ENCODE results near the gene CREB5.

The CREB5 gene

DNA sequence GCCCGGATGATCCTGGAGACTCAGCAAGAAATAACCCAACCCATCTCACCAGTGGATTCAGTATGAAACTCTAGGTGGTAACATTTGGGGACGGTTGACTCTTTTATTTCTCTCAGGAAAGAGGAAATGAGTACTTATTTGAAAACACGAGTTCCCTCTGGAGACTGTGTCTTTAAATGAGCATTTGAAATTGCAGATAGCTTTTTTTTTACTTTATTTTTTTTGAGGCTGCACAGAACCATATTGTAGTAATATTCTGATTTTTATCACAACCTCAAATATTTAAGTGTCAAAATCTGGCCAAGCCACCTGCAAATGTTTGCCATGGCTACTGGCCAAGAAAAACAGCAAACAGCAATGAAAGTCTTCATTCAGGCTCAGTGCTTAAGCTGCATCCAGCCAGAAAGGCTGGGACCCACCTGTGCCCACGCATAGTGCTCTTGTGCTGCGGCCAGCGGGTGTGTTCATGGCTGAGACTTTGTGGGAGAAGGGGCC is 160.8 kb downstream of the CREB5 start:
- no peak overlapping the region for H3K4me2 ChIP-seq (ENCODE audit: insufficient read depth, low read length)
- TF ChIP-seq, protein P1, sequence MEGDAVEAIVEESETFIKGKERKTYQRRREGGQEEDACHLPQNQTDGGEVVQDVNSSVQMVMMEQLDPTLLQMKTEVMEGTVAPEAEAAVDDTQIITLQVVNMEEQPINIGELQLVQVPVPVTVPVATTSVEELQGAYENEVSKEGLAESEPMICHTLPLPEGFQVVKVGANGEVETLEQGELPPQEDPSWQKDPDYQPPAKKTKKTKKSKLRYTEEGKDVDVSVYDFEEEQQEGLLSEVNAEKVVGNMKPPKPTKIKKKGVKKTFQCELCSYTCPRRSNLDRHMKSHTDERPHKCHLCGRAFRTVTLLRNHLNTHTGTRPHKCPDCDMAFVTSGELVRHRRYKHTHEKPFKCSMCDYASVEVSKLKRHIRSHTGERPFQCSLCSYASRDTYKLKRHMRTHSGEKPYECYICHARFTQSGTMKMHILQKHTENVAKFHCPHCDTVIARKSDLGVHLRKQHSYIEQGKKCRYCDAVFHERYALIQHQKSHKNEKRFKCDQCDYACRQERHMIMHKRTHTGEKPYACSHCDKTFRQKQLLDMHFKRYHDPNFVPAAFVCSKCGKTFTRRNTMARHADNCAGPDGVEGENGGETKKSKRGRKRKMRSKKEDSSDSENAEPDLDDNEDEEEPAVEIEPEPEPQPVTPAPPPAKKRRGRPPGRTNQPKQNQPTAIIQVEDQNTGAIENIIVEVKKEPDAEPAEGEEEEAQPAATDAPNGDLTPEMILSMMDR (IDR thresholded peaks at IDR 0.05; ENCODE audit: borderline replicate concordance, extremely low read depth, low read length, poor library complexity, severe bottlenecking): no peak
- no peak for TF ChIP-seq EZH2 (IDR thresholded peaks at IDR 0.05; ENCODE audit: borderline replicate concordance, low read depth, low read length, severe bottlenecking)
- no peaks in the 10 kb centered on the region for H3K79me2 ChIP-seq (ENCODE audit: insufficient read depth, low read length)
- no peaks in the 10 kb centered on the region for H3K36me3 ChIP-seq (ENCODE audit: insufficient read depth, low read length)
- ATAC-seq (ENCODE audit: insufficient read depth, low read depth) (no peak), DNase-seq (no peak)
- no peak overlapping the region for H2AFZ ChIP-seq (ENCODE audit: low read depth, low read length)
- H3K9ac ChIP-seq (ENCODE audit: low read depth, low read length): no peak overlapping the region
- H3K4me3 ChIP-seq (ENCODE audit: low read depth in 1 of 2, low read length in 2 of 2): no peak overlapping the region
- H3K27ac ChIP-seq (ENCODE audit: low read length): no peak overlapping the region
- peaks cover 6% of the 10 kb centered on the region for H3K27me3 ChIP-seq (ENCODE audit: insufficient read depth, low read length, poor library complexity)
- no peaks in the 10 kb centered on the region for H4K20me1 ChIP-seq (ENCODE audit: insufficient read depth, low read length)
- H3K9me3 ChIP-seq (ENCODE audit: insufficient read depth, low read length, severe bottlenecking): no peaks in the 10 kb centered on the region
- no peaks in the 10 kb centered on the region; the same call in 1 of the 2 replicates for H3K4me1 ChIP-seq (ENCODE audit: insufficient read depth, low read length)

DNA sequence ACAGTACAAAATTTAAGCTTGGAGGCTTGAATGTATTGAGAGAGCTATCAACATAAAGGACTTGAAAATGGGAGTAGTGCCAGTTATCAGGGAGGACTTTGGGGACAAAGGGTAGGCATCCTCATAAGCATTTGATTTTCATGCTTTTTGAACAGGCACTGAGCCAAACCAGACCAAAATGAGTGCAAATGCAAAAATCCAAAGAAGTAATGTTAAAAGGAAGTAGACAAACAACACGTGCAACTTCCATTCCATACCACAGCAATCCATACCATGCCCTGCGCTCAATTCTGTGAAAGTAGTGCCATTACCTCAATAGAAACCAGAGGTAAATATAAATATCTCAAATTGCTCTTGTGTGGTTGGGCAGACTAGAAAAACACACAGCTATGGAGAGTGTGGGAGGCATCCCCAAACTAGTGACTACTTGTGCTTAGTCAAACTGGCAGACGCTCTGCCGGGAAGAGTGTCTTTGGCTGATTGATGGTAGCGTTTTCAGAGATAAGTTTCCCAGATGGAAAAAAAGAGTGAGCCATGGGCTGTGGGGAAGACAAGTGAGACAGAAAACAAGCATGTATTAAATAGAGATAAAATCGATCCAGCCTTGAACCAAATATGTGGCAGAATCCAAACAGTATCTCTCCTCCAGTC is 161.5 kb downstream of the CREB5 start:
- Histone ChIP-seq H3K4me2 (ENCODE audit: insufficient read depth, low read length) (no peak overlapping the region), H3K79me2 (ENCODE audit: insufficient read depth, low read length) (no peaks in the 10 kb centered on the region), H4K20me1 (ENCODE audit: insufficient read depth, low read length) (no peaks in the 10 kb centered on the region), H3K36me3 (ENCODE audit: insufficient read depth, low read length) (no peaks in the 10 kb centered on the region), H2AFZ (ENCODE audit: low read depth, low read length) (no peak overlapping the region), H3K9me3 (ENCODE audit: insufficient read depth, low read length, severe bottlenecking) (no peaks in the 10 kb centered on the region), H3K27ac (ENCODE audit: low read length) (no peak overlapping the region), H3K4me1 (ENCODE audit: insufficient read depth, low read length) (no peaks in the 10 kb centered on the region; the same call in 1 of the 2 replicates), H3K9ac (ENCODE audit: low read depth, low read length) (no peak overlapping the region), H3K27me3 (ENCODE audit: insufficient read depth, low read length, poor library complexity) (peaks cover 6% of the 10 kb centered on the region), H3K4me3 (ENCODE audit: low read depth in 1 of 2, low read length in 2 of 2) (no peak overlapping the region)
- ATAC-seq (ENCODE audit: insufficient read depth, low read depth): no peak
- no peak for DNase-seq
- TF ChIP-seq EZH2 (IDR thresholded peaks at IDR 0.05; ENCODE audit: borderline replicate concordance, low read depth, low read length, severe bottlenecking): no peak
- TF ChIP-seq, protein P1 (IDR thresholded peaks at IDR 0.05; ENCODE audit: borderline replicate concordance, extremely low read depth, low read length, poor library complexity, severe bottlenecking): no peak

DNA sequence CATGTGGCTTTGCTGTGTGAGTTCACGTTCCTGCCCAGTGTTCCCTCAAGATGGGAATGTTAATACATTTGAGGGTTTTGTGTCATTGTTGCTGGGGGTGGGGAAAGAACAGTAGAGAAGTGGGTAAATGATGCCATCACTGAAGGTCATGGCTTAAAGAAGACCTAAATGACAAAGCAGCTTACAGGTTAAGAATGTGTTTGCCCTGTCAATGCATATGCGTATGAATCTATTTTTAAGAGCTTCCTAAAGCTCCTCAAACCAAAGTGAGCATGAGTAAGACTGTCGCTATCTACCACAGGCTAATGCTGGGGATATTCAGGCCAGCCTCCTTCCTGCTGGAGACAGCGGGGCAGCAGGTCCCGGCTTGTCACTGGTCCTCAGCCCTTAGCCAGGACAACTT is 162.9 kb downstream of the CREB5 start:
- no peak overlapping the region for H2AFZ ChIP-seq (ENCODE audit: low read depth, low read length)
- no peaks in the 10 kb centered on the region for H3K9me3 ChIP-seq (ENCODE audit: insufficient read depth, low read length, severe bottlenecking)
- no peak overlapping the region for H3K4me2 ChIP-seq (ENCODE audit: insufficient read depth, low read length)
- no peaks in the 10 kb centered on the region for H3K36me3 ChIP-seq (ENCODE audit: insufficient read depth, low read length)
- TF ChIP-seq, protein P1 (IDR thresholded peaks at IDR 0.05; ENCODE audit: borderline replicate concordance, extremely low read depth, low read length, poor library complexity, severe bottlenecking): no peak
- TF ChIP-seq EZH2 (IDR thresholded peaks at IDR 0.05; ENCODE audit: borderline replicate concordance, low read depth, low read length, severe bottlenecking): no peak
- no peak overlapping the region for H3K9ac ChIP-seq (ENCODE audit: low read depth, low read length)
- H3K4me1 ChIP-seq (ENCODE audit: insufficient read depth, low read length): no peaks in the 10 kb centered on the region; the same call in 1 of the 2 replicates
- H3K27me3 ChIP-seq (ENCODE audit: insufficient read depth, low read length, poor library complexity): peaks cover 6% of the 10 kb centered on the region
- H4K20me1 ChIP-seq (ENCODE audit: insufficient read depth, low read length): no peaks in the 10 kb centered on the region
- no peak overlapping the region for H3K27ac ChIP-seq (ENCODE audit: low read length)
- ATAC-seq (ENCODE audit: insufficient read depth, low read depth): no peak
- no peak overlapping the region for H3K4me3 ChIP-seq (ENCODE audit: low read depth in 1 of 2, low read length in 2 of 2)
- no peaks in the 10 kb centered on the region for H3K79me2 ChIP-seq (ENCODE audit: insufficient read depth, low read length)
- DNase-seq: no peak

All from DND-41 (cell line).